Panc1 (cell line): ENCODE data around the gene ROBO1. TPM values are rescaled to one million over a fixed set of nuclear protein-coding genes. Genes with fewer than 3 reads are reported as not detected.
A peak's percentile ranks its signal among the peaks of the same experiment; 100 is the strongest.

ENCODE experiments used
- ATAC-seq: fragments of 200-7000 bp; cut with Tn5 transposase; 2 replicates; pipeline ENCODE4 v1.9.1; 2020; ENCODE audit warnings: mild to moderate bottlenecking, moderate library complexity
- BruUV-seq: library from RNA; stranded (reverse); fragments of 400-500 nt; replicated peaks from 2 replicates; lab custom pipeline; 2021; lab: Mats Ljungman, UMichigan
- CTCF ChIA-PET: fragments of 300-600 bp; sonication (Branson Sonifier 250); formaldehyde crosslinking; loops from one replicate; lab custom pipeline; 2022; ENCODE audit warnings: antibody characterized with exemption; lab: Charles Lee
- POLR2A ChIA-PET: fragments of 300-600 bp; sonication (Branson Sonifier 250); formaldehyde crosslinking; loops from one replicate; lab custom pipeline; 2022; ENCODE audit warnings: antibody characterized with exemption; lab: Charles Lee
- DNase-seq: peaks from one replicate; pipeline ENCODE4 v3.0.0-alpha.2; 2010; ENCODE audit warnings: low read depth, low spot score
- H3K27ac ChIP-seq: 2 replicates; pipeline ENCODE4 v1.5.1; 2011; ENCODE audit warnings: mild to moderate bottlenecking, low read length, inconsistent platforms
- H3K27me3 ChIP-seq: fragments of 200-500 bp; sonication (Bioruptor generic); 2 replicates; pipeline ENCODE4 v1.6.0; 2014; ENCODE audit warnings: low read length, inconsistent platforms; ENCODE audit not compliant: control insufficient read depth, insufficient read depth
- H3K36me3 ChIP-seq: fragments of 200-500 bp; sonication (Bioruptor generic); 2 replicates; pipeline ENCODE4 v1.5.1; 2014; ENCODE audit warnings: inconsistent platforms, mild to moderate bottlenecking, low read length, moderate library complexity; ENCODE audit not compliant: control insufficient read depth, insufficient read depth
- H3K4me1 ChIP-seq: 2 replicates; pipeline ENCODE4 v1.5.1; 2011; ENCODE audit warnings: inconsistent platforms, mild to moderate bottlenecking, low read length, moderate library complexity; ENCODE audit not compliant: control insufficient read depth, insufficient read depth
- H3K4me3 ChIP-seq, 2 experiments: 2 replicates each; pipeline ENCODE4 v1.5.1; 2011 to 2012; ENCODE audit warnings: low read depth in 2 of 2, low read length in 2 of 2, mild to moderate bottlenecking in 2 of 2, inconsistent platforms in 1 of 2, moderate library complexity in 1 of 2
- H3K9me3 ChIP-seq: fragments of 200-500 bp; sonication (Bioruptor generic); 2 replicates; pipeline ENCODE4 v1.5.1; 2014; ENCODE audit warnings: low read depth, mild to moderate bottlenecking, inconsistent platforms, low read length, moderate library complexity; ENCODE audit not compliant: control insufficient read depth, insufficient read depth
- CTCF ChIP-seq: fragments of 450-650 bp; IDR thresholded peaks from 2 replicates; pipeline ENCODE4 v1.5.1; 2017; ENCODE audit warnings: mild to moderate bottlenecking
- POLR2AphosphoS5 ChIP-seq: IDR thresholded peaks from 2 replicates; pipeline ENCODE4 v1.6.1; 2012; ENCODE audit warnings: mild to moderate bottlenecking, low read depth, low read length, moderate library complexity
- REST ChIP-seq, 2 experiments: IDR thresholded peaks; 2 replicates each; pipeline ENCODE4 v1.6.1; 2011 to 2012; ENCODE audit warnings: low read depth in 2 of 2, control low read depth in 1 of 2, low read length in 1 of 2, mild to moderate bottlenecking in 1 of 2, moderate library complexity in 1 of 2; ENCODE audit not compliant: insufficient read depth in 1 of 2
- SIN3A ChIP-seq: IDR thresholded peaks from 2 replicates; pipeline ENCODE4 v1.6.1; 2012; ENCODE audit warnings: low read depth, mild to moderate bottlenecking, low read length, moderate library complexity, borderline replicate concordance; ENCODE audit not compliant: insufficient read depth
- TCF7L2 ChIP-seq: IDR thresholded peaks from 2 replicates; pipeline ENCODE4 v1.6.1; 2011; ENCODE audit warnings: mild to moderate bottlenecking, low read depth, low read length, inconsistent platforms
- in situ Hi-C: cut with HindIII; loops from 2 replicates; pipeline ENCODE4 v1.10.0; 2016; ENCODE audit warnings: low sequenced_read_pairs, low pct_unique_long_range_greater_than_20kb
- intact Hi-C: fragments of 100-400 bp; cut with micrococcal nuclease; formaldehyde crosslinking; loops from one replicate; pipeline ENCODE4 v1.10.0; 2022; ENCODE audit not compliant: unreplicated experiment
- total RNA-seq: library from RNA; stranded (reverse); gene quantifications from one replicate; pipeline ENCODE4 v1.2.1, GENCODE V29; 2021; ENCODE audit not compliant: unreplicated experiment

Gene ROBO1
- total RNA-seq, 1 experiment from 2014 or later: 61.6 TPM

GRCh38 chr3:78999139-78999538 is 768.7 kb downstream of the ROBO1 start:
- Histone ChIP-seq H3K36me3 (no peaks in the 10 kb centered on the region), H3K9me3 (no peaks in the 10 kb centered on the region), H3K27ac (no peak overlapping the region), H3K4me1 (peaks cover 6% of the 10 kb centered on the region), H3K4me3 (no peak overlapping the region), H3K27me3 (no peaks in the 10 kb centered on the region)
- ChIA-PET POLR2A (no interaction called here), CTCF (no interaction called here)
- intact Hi-C loops (no loop called here), in situ Hi-C loops (no loop called here)
- no peak for TF ChIP-seq SIN3A
- no peak for TF ChIP-seq POLR2AphosphoS5
- no peak for TF ChIP-seq REST (IDR thresholded peaks at IDR 0.05; ENCODE audit: insufficient read depth in 1 of 2, low read depth in 2 of 2, low read length in 1 of 2)
- TF ChIP-seq CTCF: no peak
- no peak for TF ChIP-seq TCF7L2
- DNase-seq (no peak), ATAC-seq (no peak)
- no TSS peak for BruUV-seq

GRCh38 chr3:78995087-78995486 is 772.7 kb downstream of the ROBO1 start:
- CTCF ChIA-PET: no interaction called here
- DNase-seq (no peak), ATAC-seq (no peak)
- POLR2A ChIA-PET: no interaction called here
- Histone ChIP-seq H3K4me1 (peaks cover 24% of the 10 kb centered on the region), H3K36me3 (no peaks in the 10 kb centered on the region), H3K27ac (peak overlapping the region; percentile 44; the same call in 1 of the 2 replicates), H3K27me3 (no peaks in the 10 kb centered on the region), H3K9me3 (no peaks in the 10 kb centered on the region), H3K4me3 (no peak overlapping the region)
- intact Hi-C loops: no loop called here
- BruUV-seq: no TSS peak
- no peak for TF ChIP-seq SIN3A
- no peak for TF ChIP-seq CTCF
- TF ChIP-seq REST (IDR thresholded peaks at IDR 0.05; ENCODE audit: insufficient read depth in 1 of 2, low read depth in 2 of 2, low read length in 1 of 2): no peak
- TF ChIP-seq POLR2AphosphoS5: no peak
- no peak for TF ChIP-seq TCF7L2
- in situ Hi-C loops: no loop called here
